RWPE2 (cell line): ENCODE measurements around the gene CORO1C.

Experiments used
- ATAC-seq: fragments of 200-7000 bp; cut with Tn5 transposase; 3 replicates; pipeline ENCODE4 v1.9.1; 2021; ENCODE audit warnings: low read depth
- DNase-seq: peaks from one replicate; pipeline ENCODE4 v3.0.0-alpha.2; 2020; ENCODE audit warnings: low spot score
- H3K27ac ChIP-seq: fragments of 450-650 bp; 2 replicates; pipeline ENCODE4 v1.5.1; 2017; ENCODE audit warnings: mild to moderate bottlenecking; ENCODE audit not compliant: poor library complexity, severe bottlenecking
- H3K27me3 ChIP-seq: fragments of 250-450 bp; sonication (Bioruptor Pico); 2 replicates; pipeline ENCODE4 v1.5.1; 2021; ENCODE audit warnings: mild to moderate bottlenecking, moderate library complexity; ENCODE audit not compliant: insufficient read depth, poor library complexity, severe bottlenecking
- H3K36me3 ChIP-seq: fragments of 250-450 bp; sonication (Bioruptor Pico); 2 replicates; pipeline ENCODE4 v1.5.1; 2020; ENCODE audit warnings: low read depth, mild to moderate bottlenecking, moderate library complexity
- H3K4me1 ChIP-seq: fragments of 250-450 bp; sonication (Bioruptor Pico); 2 replicates; pipeline ENCODE4 v1.5.1; 2021; ENCODE audit warnings: mild to moderate bottlenecking, moderate library complexity; ENCODE audit not compliant: insufficient read depth, poor library complexity, severe bottlenecking
- H3K4me3 ChIP-seq: fragments of 250-450 bp; sonication (Bioruptor Pico); 2 replicates; pipeline ENCODE4 v1.5.1; 2021; ENCODE audit warnings: mild to moderate bottlenecking, moderate library complexity; ENCODE audit not compliant: severe bottlenecking
- H3K9me3 ChIP-seq: fragments of 250-450 bp; sonication (Bioruptor Pico); 2 replicates; pipeline ENCODE4 v1.5.1; 2021; ENCODE audit warnings: mild to moderate bottlenecking, moderate library complexity; ENCODE audit not compliant: severe bottlenecking
- CTCF ChIP-seq: fragments of 450-650 bp; IDR thresholded peaks from one replicate; pipeline ENCODE4 v1.5.1; 2017; ENCODE audit warnings: mild to moderate bottlenecking, moderate library complexity; ENCODE audit not compliant: poor library complexity, severe bottlenecking

The CORO1C gene

DNA sequence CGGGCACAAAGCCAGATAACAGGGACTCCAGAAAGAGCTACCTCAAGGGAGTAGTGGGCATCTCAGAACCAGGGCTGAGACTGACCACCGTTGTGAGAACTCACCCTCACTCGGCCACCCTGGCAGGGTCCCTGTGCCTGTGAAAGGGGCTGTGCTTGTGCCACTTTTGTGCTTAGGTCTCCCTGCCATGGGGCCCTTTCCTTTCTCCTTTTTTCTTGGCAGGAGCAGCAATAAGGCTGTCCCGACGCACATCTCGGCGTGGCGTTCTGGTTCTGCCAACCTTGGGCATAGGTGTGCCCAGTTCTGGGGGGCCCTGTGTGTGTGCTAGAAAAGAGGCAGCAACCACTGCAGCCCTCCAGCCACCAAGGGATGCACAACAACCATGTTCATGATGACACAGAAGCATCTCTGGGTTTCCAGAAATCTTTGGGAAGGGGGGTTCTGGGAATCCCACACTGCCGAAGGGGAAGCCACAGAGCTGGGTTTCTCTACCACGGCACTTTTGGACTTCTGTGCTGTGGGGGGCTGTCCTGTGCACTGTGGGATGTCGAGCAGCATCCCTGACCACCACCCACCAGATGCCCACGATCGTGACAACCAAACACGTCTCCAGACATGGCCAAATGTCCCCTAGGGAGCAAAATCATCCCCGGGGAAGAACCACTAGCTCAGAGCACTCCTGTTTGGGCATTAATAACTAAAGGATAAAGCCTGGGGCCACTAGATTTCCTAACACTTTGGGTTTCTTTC, 120.3 kb downstream of the CORO1C start:
- ATAC-seq (no peak), DNase-seq (no peak)
- Histone ChIP-seq H3K4me3 (no peak overlapping the region), H3K4me1 (no peaks in the 10 kb centered on the region), H3K27ac (no peak overlapping the region), H3K9me3 (no peaks in the 10 kb centered on the region), H3K36me3 (no peaks in the 10 kb centered on the region), H3K27me3 (no peaks in the 10 kb centered on the region)
- no peak for TF ChIP-seq CTCF

- ATAC-seq (no peak), DNase-seq (no peak)
Measured at GRCh38 chr12:108610336-108610815, 120.9 kb downstream of the CORO1C start.

GRCh38 chr12:108609537-108610335, 121.6 kb downstream of the CORO1C start:
- ATAC-seq (no peak), DNase-seq (no peak)
- no peaks in the 10 kb centered on the region for H3K27me3 ChIP-seq
- no peak for TF ChIP-seq CTCF
- no peaks in the 10 kb centered on the region for H3K4me1 ChIP-seq
- H3K36me3 ChIP-seq = no peaks in the 10 kb centered on the region
- no peak overlapping the region for H3K27ac ChIP-seq
- H3K4me3 ChIP-seq = no peak overlapping the region
- H3K9me3 ChIP-seq = no peaks in the 10 kb centered on the region

More at GRCh38 chr12:108610336-108610815, 120.9 kb downstream of the CORO1C start:
- no peaks in the 10 kb centered on the region for H3K9me3 ChIP-seq
- H3K36me3 ChIP-seq = no peaks in the 10 kb centered on the region
- TF ChIP-seq CTCF = no peak
- H3K27me3 ChIP-seq = no peaks in the 10 kb centered on the region
- H3K4me1 ChIP-seq = no peaks in the 10 kb centered on the region
- H3K4me3 ChIP-seq = no peak overlapping the region
- H3K27ac ChIP-seq = no peak overlapping the region

- Histone ChIP-seq H3K36me3 (no peaks in the 10 kb centered on the region), H3K9me3 (no peaks in the 10 kb centered on the region), H3K27me3 (no peaks in the 10 kb centered on the region), H3K4me3 (no peak overlapping the region), H3K27ac (no peak overlapping the region), H3K4me1 (no peaks in the 10 kb centered on the region)
- no peak for TF ChIP-seq CTCF
- ATAC-seq (no peak), DNase-seq (no peak)
Measured at GRCh38 chr12:108608616-108609015, 122.7 kb downstream of the CORO1C start.
